ENCODE measurements around the gene HSCB.

GRCh38 chr22:28761449-28761755 is 19.6 kb downstream of the HSCB start:
- TF ChIP-seq POLR2A (IDR thresholded peaks at IDR 0.05; ENCODE audit: low read depth, low read length) (no peak), SPI1 (IDR thresholded peaks at IDR 0.05; ENCODE audit: low read depth, low read length) (no peak)
